ENCODE data around the gene SLC19A2. TPM values are rescaled to one million over a fixed set of nuclear protein-coding genes. Genes with fewer than 3 reads are reported as not detected.
A peak's percentile ranks its signal among the peaks of the same experiment; 100 is the strongest.
"Not testable (repeated sequence)": the region's sequence is repeated elsewhere in the genome, so short reads cannot be mapped to it uniquely, and the experiment has no call there.

The SLC19A2 gene
- polyA plus RNA-seq, 1 donor = 22.3 TPM

DNA sequence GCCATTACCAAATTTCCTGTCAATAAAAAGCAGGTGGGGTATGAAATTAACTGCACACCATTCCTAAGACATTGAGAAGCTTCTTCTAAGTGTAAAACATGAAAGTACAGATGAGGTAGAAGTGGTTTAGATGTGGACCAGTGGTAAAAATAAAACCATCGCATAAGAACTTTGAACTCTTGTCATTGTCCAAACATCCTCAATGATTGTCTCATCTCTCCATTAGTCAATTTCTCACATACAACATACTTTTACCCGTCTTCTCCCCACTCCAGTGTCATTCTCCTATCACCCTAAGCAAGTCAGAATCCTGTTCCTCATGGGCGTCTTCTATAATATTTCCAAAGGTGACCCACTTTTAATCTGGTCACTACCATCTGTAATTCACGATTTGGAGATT, 24.3 kb upstream of the SLC19A2 start:
- DNase-seq = no peak

DNA sequence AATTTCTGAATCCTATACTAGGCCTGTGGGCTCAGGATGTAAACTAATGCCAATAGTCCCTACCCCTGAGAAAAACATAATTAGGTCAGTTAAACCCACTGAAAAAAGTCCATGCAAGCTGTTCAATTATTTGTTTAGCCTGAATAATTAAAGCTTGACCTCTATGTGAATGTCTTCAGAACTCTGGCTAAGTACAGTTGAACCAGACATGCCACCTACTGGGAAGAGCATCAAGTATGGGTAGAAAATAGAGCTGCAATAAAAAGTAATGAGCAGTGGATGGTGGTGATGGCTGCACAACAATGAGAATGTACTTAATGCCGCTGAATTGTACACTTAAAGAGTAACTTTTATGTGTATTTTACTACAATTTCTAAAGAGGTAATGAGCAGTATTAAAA, 23.6 kb upstream of the SLC19A2 start:
- DNase-seq = no peak

DNA sequence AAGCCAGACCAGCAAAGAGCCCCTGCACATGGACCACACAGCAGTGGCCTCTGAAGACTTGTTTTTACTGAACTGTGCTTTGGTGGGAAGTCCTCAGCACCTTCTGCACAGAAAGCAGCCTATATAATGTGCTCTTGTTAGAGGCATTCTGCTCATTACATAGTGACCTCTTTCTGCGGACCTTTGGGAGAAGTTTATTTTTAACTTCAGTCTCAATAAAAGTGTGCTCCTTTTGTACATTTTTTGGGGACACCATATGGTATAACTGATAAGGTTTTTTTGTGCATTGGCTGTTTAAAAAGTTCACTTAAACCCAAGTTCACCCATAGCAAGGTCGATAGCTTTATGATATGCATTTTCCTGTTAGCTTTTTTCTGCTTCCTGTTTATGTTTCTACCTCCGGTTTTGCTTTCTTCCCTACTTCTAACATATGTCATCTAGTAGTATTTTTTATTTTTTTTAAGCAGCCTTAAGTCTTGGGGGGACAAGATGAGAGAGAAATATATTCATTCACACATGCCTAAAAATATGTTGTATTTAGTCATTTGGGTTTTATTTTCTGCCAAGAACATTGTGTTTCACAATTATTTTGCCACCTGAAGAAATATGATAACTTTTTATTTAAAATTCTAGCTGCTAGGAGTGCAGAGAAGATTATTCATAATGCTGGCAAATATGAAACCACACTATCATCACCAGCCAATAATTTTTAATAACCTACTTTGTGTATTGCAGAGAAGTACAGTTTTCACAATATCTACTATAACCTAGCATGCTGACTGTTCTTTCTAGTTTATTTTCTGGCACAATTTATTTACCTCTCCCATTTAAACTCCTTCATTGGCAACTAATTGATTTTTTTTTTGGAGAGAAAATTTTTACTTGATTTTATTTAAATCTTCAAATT, 22.9 kb upstream of the SLC19A2 start:
- DNase-seq = no peak

DNA sequence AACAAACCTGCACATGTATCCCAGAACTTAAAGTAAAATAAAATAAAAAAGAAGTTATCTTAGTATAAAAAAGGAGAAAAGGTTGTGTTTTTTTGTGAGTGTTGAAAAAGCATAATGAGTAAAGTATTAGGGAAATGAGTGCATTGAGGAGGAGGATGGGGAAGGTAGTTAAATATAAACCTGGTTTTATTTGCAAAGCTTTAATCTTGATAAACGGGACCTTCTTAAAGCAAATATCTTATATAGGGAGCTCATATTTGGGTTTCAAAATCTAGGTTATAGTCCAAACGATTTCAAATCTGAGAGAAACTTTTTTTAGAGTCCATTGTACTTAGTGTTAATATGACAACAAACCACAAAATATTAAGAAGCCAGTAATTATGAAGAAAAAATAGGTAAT, 21.7 kb upstream of the SLC19A2 start:
- no peak for DNase-seq

DNA sequence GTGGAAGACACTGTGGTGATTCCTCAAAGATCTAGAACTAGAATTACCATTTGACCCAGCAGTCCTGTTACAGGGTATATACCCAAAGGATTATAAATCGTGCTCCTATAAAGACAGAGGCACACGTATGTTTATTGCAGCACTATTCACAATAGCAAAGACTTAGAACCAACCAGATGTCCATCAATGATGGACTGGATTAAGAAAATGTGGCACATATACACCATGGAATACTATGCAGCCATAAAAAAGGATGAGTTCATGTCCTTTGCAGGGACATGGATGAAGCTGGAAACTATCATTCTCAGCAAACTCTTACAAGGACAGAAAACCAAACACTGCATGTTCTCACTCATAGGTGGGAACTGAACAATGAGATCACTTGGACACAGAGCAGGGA, 17.9 kb upstream of the SLC19A2 start:
- DNase-seq = not testable (repeated sequence)

- no peak for DNase-seq
Measured at GRCh38 chr1:169499807-169500206, 14.1 kb upstream of the SLC19A2 start.

GRCh38 chr1:169497317-169497716, 11.6 kb upstream of the SLC19A2 start:
- DNase-seq = no peak

DNA sequence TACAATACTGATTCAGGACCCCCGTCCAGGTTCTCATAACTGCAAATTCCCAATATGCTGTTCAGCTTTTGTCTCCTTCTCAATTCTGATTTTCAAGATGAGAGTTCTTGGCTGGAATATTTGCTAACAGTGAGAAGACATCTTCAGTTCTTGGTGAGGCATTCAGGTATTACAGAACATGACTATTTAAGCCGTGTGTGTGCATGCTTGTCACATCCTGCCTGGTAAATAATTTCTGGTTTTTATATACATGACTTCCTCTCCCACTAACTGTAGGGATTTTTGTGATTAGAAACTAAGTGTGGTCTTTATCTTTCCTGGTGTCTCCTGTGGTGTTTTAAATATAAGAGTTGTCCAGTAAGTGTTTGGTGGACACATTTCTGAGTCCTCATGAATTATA, 10.2 kb upstream of the SLC19A2 start:
- DNase-seq = no peak

GRCh38 chr1:169495046-169495775, 9.5 kb upstream of the SLC19A2 start:
- DNase-seq = no peak

DNA sequence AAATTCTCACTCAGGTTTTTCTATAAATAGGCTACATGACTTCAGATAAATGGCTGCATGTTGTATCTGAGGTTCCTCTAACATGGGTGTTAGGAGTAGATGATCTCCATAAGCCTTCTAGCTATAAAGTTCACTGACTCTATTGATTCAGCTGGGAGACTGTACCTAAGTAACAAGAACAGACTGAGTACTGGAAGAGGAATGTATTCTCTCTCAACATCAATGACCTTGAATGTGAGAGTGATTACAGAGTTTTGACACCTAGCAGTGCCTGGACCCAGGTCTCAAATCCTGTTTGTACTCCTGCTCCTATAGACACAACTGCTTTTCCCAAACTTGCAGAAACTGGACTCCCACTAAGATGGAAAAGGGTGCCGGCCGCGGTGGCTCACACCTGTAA, 8.6 kb upstream of the SLC19A2 start:
- DNase-seq = no peak

DNA sequence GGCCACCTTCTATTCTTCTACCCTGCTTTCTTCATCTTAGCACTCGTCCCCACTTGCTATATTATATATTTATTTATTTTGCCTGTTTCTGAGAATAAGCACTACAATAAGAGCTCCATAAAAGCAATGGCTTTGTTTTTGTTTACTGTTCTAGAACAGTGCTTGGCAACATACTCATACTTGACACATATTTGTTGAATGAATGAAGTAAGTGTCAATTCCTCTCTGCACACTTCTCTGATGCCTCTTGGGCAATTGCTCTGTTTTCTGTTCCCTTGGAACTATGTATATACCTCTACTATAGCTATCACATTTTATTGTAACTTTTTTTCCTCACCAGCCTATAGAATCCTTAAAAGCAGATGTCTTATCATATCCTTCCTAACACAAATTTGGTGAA, 7.5 kb upstream of the SLC19A2 start:
- no peak for DNase-seq

- DNase-seq = no peak
Measured at GRCh38 chr1:169491845-169492281, 6.1 kb upstream of the SLC19A2 start.

- no peak for DNase-seq
Measured at GRCh38 chr1:169488157-169488556, 2.4 kb upstream of the SLC19A2 start.

- no peak for DNase-seq
Measured at GRCh38 chr1:169487561-169487960, 1.8 kb upstream of the SLC19A2 start.

DNA sequence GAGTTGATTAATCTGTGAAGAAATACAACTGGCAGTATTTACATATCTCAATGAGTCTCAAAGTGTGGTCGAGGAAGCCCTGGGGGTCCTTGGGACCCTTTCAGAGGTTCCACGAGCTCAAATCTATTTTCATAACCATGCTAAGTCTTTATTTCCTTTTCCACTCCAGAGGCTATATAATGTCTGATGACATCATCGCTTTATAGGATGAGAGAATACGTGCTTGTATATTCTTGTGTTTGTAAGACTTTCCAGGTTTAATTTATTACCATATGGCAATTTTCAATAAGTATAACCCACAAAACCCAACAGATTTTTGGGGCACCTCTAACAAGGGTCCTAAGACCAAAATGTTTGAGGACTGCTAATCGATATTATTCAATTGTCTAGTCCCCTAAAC, 1.4 kb upstream of the SLC19A2 start:
- no peak for DNase-seq

GRCh38 chr1:169486281-169487051, 722 bp upstream of the SLC19A2 start:
- no peak for DNase-seq

DNA sequence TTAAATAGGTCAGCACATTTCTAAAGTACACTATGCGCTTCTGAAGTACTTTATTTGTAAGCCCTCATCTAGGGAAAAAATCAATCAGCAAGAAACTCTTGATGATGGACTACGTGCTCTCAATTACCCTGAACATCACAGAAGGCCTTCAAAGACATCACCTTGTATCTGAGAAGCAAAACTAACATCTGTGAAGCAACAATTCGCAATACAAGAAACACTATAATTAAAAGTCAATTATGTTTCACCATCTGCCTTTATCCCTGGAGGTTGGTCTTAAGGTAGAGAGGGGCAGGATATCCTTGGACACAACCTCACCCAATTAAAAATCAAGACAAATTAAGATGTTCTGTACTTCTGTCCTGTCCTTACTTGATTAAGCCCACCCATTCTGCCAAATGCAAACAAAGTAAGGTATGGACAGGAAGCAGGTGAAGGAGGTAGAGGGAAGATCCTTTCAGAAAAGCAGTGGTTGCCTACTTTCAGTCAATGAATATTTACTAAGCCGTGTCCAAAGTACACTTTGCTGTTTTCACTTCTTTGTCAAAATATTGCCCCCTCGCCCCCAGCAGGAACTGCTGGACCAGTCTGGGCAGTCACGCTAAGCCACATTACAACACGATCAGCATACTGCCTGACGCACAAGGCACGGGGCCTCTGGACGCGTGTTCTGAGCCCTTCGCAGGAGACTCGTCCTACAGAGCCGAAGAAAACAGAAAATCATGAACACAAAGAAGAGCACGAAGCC, 887 bp downstream of the SLC19A2 start:
- peak; percentile 48 for DNase-seq

GRCh38 chr1:169484101-169484500, 1.6 kb downstream of the SLC19A2 start:
- no peak for DNase-seq

- DNase-seq = peak; percentile 67
Measured at GRCh38 chr1:169483500-169483966, 2.2 kb downstream of the SLC19A2 start.

- no peak for DNase-seq
Measured at GRCh38 chr1:169479363-169480066, 6.2 kb downstream of the SLC19A2 start.

DNA sequence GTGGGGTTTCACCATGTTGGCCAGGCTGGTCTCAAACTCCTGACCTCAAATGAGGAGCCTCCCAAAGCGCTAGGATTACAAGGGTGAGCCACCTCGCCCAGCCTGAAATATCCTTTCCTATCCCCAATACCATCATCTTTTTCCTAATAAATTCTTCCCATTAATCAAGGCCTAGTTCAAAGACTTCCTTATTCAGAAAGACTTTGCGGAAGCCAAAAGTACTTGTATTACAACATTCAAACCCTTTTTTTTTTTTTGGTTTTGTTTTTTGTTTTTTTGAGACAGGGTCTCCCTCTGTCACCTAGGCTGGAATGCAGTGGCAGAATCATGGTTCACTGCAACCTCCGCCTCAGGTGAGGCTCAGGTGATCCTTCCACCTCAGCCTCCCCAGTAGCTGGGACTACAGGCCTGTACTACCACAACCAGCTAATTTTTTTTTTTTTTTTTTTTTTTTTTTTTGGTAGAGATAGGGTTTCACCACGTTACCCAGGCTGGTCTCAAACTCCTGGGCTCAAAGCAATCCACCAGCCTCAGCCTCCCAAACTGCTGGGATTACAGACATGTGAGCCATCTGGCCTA, 7.6 kb downstream of the SLC19A2 start:
- no peak for DNase-seq

All from left kidney (tissue), 2 donors.